Measurements from ENCODE around the gene VAMP2. TPM values are rescaled to one million over a fixed set of nuclear protein-coding genes. Genes with fewer than 3 reads are reported as not detected.

The VAMP2 gene
- total and polyA plus RNA-seq, 9 of the 15 experiments (the other 6 are each of a cell fraction or from before 2014, with no cell fraction given) = 2.3 to 31.8 (median 6.0) TPM

DNA sequence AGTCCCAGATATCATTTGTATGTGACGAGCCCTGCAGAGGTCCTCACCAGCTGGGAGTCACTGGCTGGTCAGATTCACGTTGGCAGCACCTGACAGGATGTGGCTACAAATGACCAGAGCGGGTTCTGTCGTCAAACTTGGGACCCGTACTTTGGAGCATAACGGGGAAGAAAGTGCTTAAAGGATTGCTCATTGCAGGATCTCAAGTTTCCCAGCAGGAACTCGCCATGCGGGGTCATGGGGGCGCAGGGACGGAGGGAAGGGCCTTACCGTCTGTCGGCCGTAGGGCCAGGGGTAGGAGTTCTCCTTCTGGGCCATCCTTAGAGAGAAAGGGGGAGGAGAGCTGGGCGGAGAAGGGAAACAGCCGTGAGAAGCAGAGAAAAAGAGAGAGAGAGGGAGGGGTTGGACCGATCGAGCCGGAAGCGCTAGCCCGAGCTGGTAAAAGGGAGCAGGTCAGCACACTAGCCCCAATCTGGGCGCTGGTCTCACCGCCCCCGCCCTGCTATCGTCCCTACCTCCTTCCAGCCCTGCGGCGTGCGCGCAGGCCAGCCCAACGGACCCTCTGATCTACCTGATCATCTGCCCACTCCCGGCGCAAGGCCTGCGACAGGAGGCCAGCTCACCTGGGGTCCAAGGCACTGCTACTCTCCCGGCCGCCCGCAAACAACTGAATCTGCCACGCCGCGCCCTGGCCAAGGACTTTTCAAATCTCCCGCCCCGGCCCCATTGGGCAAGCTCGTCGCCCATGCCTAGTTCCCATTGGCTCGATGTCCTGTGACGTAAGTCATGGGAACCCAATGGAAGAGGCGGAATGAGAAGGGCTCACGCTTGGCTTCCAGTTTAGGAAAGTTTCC lies 47.4 kb upstream of the VAMP2 start, which contains the start of gene AURKB (continued):
- TF ChIP-seq ZNF780A (CRISPR knock-in tag; IDR thresholded peaks at IDR 0.05) = no peak
- TF ChIP-seq NFIX (CRISPR knock-in tag; IDR thresholded peaks at IDR 0.05; ENCODE audit: low read depth) = no peak
- TF ChIP-seq, protein P1, sequence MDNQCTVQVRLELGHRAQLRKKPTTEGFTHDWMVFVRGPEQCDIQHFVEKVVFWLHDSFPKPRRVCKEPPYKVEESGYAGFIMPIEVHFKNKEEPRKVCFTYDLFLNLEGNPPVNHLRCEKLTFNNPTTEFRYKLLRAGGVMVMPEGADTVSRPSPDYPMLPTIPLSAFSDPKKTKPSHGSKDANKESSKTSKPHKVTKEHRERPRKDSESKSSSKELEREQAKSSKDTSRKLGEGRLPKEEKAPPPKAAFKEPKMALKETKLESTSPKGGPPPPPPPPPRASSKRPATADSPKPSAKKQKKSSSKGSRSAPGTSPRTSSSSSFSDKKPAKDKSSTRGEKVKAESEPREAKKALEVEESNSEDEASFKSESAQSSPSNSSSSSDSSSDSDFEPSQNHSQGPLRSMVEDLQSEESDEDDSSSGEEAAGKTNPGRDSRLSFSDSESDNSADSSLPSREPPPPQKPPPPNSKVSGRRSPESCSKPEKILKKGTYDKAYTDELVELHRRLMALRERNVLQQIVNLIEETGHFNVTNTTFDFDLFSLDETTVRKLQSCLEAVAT (IDR thresholded peaks at IDR 0.05) = no peak
- no peak for TF ChIP-seq HEY1 (CRISPR knock-in tag; IDR thresholded peaks at IDR 0.05; ENCODE audit: borderline replicate concordance)
- TF ChIP-seq YY1 (IDR thresholded peaks at IDR 0.05; ENCODE audit: borderline replicate concordance in 1 of 3, control insufficient read depth in 1 of 3, extremely low read depth in 1 of 3, insufficient read depth in 3 of 3, insufficient read length in 1 of 3, insufficient replicate concordance in 2 of 3, low read depth in 1 of 3, low read length in 2 of 3) = no peak
- no peak for TF ChIP-seq MCM3 (IDR thresholded peaks at IDR 0.05)
- no peak for TF ChIP-seq PCBP2 (IDR thresholded peaks at IDR 0.05; ENCODE audit: low read depth, low read length, poor library complexity, severe bottlenecking)
- peak; percentile 99 for TF ChIP-seq SAP30 (IDR thresholded peaks at IDR 0.05; ENCODE audit: borderline replicate concordance, insufficient read depth, low read depth, low read length, poor library complexity, severe bottlenecking)
- TF ChIP-seq, protein P2, sequence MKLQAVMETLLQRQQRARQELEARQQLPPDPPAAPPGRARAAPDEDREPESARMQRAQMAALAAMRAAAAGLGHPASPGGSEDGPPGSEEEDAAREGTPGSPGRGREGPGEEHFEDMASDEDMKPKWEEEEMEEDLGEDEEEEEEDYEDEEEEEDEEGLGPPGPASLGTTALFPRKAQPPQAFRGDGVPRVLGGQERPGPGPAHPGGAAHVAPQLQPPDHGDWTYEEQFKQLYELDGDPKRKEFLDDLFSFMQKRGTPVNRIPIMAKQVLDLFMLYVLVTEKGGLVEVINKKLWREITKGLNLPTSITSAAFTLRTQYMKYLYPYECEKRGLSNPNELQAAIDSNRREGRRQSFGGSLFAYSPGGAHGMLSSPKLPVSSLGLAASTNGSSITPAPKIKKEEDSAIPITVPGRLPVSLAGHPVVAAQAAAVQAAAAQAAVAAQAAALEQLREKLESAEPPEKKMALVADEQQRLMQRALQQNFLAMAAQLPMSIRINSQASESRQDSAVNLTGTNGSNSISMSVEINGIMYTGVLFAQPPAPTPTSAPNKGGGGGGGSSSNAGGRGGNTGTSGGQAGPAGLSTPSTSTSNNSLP (IDR thresholded peaks at IDR 0.05; ENCODE audit: borderline replicate concordance, low read depth, low read length) = no peak
- TF ChIP-seq, protein P3, sequence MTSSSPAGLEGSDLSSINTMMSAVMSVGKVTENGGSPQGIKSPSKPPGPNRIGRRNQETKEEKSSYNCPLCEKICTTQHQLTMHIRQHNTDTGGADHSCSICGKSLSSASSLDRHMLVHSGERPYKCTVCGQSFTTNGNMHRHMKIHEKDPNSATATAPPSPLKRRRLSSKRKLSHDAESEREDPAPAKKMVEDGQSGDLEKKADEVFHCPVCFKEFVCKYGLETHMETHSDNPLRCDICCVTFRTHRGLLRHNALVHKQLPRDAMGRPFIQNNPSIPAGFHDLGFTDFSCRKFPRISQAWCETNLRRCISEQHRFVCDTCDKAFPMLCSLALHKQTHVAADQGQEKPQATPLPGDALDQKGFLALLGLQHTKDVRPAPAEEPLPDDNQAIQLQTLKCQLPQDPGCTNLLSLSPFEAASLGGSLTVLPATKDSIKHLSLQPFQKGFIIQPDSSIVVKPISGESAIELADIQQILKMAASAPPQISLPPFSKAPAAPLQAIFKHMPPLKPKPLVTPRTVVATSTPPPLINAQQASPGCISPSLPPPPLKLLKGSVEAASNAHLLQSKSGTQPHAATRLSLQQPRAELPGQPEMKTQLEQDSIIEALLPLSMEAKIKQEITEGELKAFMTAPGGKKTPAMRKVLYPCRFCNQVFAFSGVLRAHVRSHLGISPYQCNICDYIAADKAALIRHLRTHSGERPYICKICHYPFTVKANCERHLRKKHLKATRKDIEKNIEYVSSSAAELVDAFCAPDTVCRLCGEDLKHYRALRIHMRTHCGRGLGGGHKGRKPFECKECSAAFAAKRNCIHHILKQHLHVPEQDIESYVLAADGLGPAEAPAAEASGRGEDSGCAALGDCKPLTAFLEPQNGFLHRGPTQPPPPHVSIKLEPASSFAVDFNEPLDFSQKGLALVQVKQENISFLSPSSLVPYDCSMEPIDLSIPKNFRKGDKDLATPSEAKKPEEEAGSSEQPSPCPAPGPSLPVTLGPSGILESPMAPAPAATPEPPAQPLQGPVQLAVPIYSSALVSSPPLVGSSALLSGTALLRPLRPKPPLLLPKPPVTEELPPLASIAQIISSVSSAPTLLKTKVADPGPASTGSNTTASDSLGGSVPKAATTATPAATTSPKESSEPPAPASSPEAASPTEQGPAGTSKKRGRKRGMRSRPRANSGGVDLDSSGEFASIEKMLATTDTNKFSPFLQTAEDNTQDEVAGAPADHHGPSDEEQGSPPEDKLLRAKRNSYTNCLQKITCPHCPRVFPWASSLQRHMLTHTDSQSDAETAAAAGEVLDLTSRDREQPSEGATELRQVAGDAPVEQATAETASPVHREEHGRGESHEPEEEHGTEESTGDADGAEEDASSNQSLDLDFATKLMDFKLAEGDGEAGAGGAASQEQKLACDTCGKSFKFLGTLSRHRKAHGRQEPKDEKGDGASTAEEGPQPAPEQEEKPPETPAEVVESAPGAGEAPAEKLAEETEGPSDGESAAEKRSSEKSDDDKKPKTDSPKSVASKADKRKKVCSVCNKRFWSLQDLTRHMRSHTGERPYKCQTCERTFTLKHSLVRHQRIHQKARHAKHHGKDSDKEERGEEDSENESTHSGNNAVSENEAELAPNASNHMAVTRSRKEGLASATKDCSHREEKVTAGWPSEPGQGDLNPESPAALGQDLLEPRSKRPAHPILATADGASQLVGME (CRISPR knock-in tag; IDR thresholded peaks at IDR 0.05) = no peak
- peak; percentile 25 for TF ChIP-seq RBBP5 (IDR thresholded peaks at IDR 0.05; ENCODE audit: borderline replicate concordance, insufficient read depth, low read length, poor library complexity, severe bottlenecking)
- TF ChIP-seq ZNF408 (CRISPR knock-in tag; IDR thresholded peaks at IDR 0.05; ENCODE audit: low read depth) = no peak
- no peak for TF ChIP-seq NONO (IDR thresholded peaks at IDR 0.05; ENCODE audit: low read depth in 2 of 2, low read length in 1 of 2)
- TF ChIP-seq ZNF77 (CRISPR knock-in tag; IDR thresholded peaks at IDR 0.05) = no peak
- TF ChIP-seq, protein P4, sequence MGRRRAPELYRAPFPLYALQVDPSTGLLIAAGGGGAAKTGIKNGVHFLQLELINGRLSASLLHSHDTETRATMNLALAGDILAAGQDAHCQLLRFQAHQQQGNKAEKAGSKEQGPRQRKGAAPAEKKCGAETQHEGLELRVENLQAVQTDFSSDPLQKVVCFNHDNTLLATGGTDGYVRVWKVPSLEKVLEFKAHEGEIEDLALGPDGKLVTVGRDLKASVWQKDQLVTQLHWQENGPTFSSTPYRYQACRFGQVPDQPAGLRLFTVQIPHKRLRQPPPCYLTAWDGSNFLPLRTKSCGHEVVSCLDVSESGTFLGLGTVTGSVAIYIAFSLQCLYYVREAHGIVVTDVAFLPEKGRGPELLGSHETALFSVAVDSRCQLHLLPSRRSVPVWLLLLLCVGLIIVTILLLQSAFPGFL (CRISPR knock-in tag; IDR thresholded peaks at IDR 0.05) = no peak
